HepG2 (cell line): Measurements from ENCODE around the gene PKD2L1. TPM values are rescaled to one million over a fixed set of nuclear protein-coding genes. Genes with fewer than 3 reads are reported as not detected.

ENCODE experiments used
- DNMT1 ChIP-seq: sonication (generic); formaldehyde crosslinking; IDR thresholded peaks from 2 replicates; pipeline ENCODE4 v1.5.1; 2020; ENCODE audit warnings: mild to moderate bottlenecking, missing genetic modification reagents
- GATAD1 ChIP-seq: IDR thresholded peaks from 2 replicates; pipeline ENCODE4 v1.6.1; 2016; ENCODE audit warnings: missing genetic modification reagents, missing compliant biosample characterization
- HOXD1 ChIP-seq: sonication (generic); formaldehyde crosslinking; IDR thresholded peaks from 2 replicates; pipeline ENCODE4 v1.5.0; 2020; ENCODE audit warnings: missing genetic modification reagents
- IRX3 ChIP-seq: sonication (generic); formaldehyde crosslinking; IDR thresholded peaks from 2 replicates; pipeline ENCODE4 v1.8.1; 2023; ENCODE audit warnings: mild to moderate bottlenecking, low read depth, missing genetic modification reagents, borderline replicate concordance
- NRL ChIP-seq: sonication (generic); formaldehyde crosslinking; IDR thresholded peaks from 2 replicates; pipeline ENCODE4 v1.5.0; 2020; ENCODE audit warnings: missing genetic modification reagents, mild to moderate bottlenecking, moderate library complexity, borderline replicate concordance
- PHF20 ChIP-seq: sonication (generic); formaldehyde crosslinking; IDR thresholded peaks from 2 replicates; pipeline ENCODE4 v1.5.0; 2020; ENCODE audit warnings: mild to moderate bottlenecking, missing genetic modification reagents
- POLR2AphosphoS5 ChIP-seq: IDR thresholded peaks from 2 replicates; pipeline ENCODE4 v1.6.1; 2012; ENCODE audit warnings: low read depth, low read length
- POLR2G ChIP-seq: fragments of 200-400 bp; formaldehyde crosslinking; IDR thresholded peaks from 2 replicates; pipeline ENCODE4 v1.6.1; 2018; ENCODE audit warnings: mild to moderate bottlenecking, low read depth, low read length, moderate library complexity
- PTBP1 ChIP-seq: fragments of 200-400 bp; formaldehyde crosslinking; IDR thresholded peaks from 2 replicates; pipeline ENCODE4 v1.6.1; 2018; ENCODE audit warnings: low read length, low read depth; ENCODE audit not compliant: poor library complexity, severe bottlenecking
- SAFB2 ChIP-seq: sonication (generic); formaldehyde crosslinking; IDR thresholded peaks from 2 replicates; pipeline ENCODE4 v1.5.1; 2020; ENCODE audit warnings: missing genetic modification reagents, low read depth, mild to moderate bottlenecking, borderline replicate concordance
- SALL1 ChIP-seq: sonication (generic); formaldehyde crosslinking; IDR thresholded peaks from 2 replicates; pipeline ENCODE4 v1.8.0; 2022; ENCODE audit warnings: mild to moderate bottlenecking, missing genetic modification reagents
- SETDB1 ChIP-seq: sonication (generic); formaldehyde crosslinking; IDR thresholded peaks from 2 replicates; pipeline ENCODE4 v1.5.1; 2020; ENCODE audit warnings: missing genetic modification reagents, mild to moderate bottlenecking, borderline replicate concordance
- SOX6 ChIP-seq, 2 experiments: fragments of 450-650 bp in 1 of 2; sonication (generic) in 1 of 2; formaldehyde crosslinking in 1 of 2; IDR thresholded peaks; 2 replicates each; pipeline versions ENCODE4 v1.4.0 to v1.6.1; 2017 to 2020; ENCODE audit warnings: antibody characterized with exemption in 1 of 2, mild to moderate bottlenecking in 1 of 2, missing genetic modification reagents in 1 of 2
- SP1 ChIP-seq, 2 experiments: fragments of 450-650 bp in 1 of 2; sonication (generic) in 1 of 2; formaldehyde crosslinking in 1 of 2; IDR thresholded peaks; 2 replicates each; pipeline versions ENCODE4 v1.4.0 to v1.6.1; 2016 to 2020; ENCODE audit warnings: missing genetic modification reagents in 1 of 2
- TARDBP ChIP-seq: sonication (generic); formaldehyde crosslinking; IDR thresholded peaks from 2 replicates; pipeline ENCODE4 v1.8.0; 2022; ENCODE audit warnings: mild to moderate bottlenecking, missing genetic modification reagents
- ZC3H4 ChIP-seq: sonication (generic); formaldehyde crosslinking; IDR thresholded peaks from 2 replicates; pipeline ENCODE4 v1.4.0; 2020; ENCODE audit warnings: missing genetic modification reagents, borderline replicate concordance
- ZNF432 ChIP-seq: sonication (generic); formaldehyde crosslinking; IDR thresholded peaks from 2 replicates; pipeline ENCODE4 v1.5.0; 2020; ENCODE audit warnings: missing genetic modification reagents, mild to moderate bottlenecking, borderline replicate concordance
- polyA plus RNA-seq, 8 experiments: library from polyadenylated mRNA; depleted of rRNA in 3 of 8; stranded (reverse) in 7 of 8; unstranded in 1 of 8; fragments of >200 nt; fragmentation: Illumina TruSeq in 4 of 8; extraction: Trizol in 4 of 8; gene quantifications; 2 replicates each; pipeline versions ENCODE4 v1.2.1 to v1.2.3, GENCODE V29; 2011 to 2016; ENCODE audit warnings: low read depth in 4 of 8, missing spikeins in 1 of 8, mixed read lengths in 1 of 8; ENCODE audit not compliant: insufficient read depth in 1 of 8
- total RNA-seq, 5 experiments: library from RNA; depleted of rRNA; stranded (reverse); fragments of >200 nt; fragmentation: Illumina TruSeq; extraction: Trizol; gene quantifications; 2 replicates each; pipeline ENCODE4 v1.2.3, GENCODE V29; 2016; ENCODE audit warnings: low read depth in 1 of 5
- TF ChIP-seq, protein P1 (sequence below): sonication (generic); formaldehyde crosslinking; IDR thresholded peaks from 2 replicates; pipeline ENCODE4 v1.4.0; 2020; ENCODE audit warnings: missing genetic modification reagents, borderline replicate concordance
- TF ChIP-seq, protein P2 (sequence below): sonication (generic); formaldehyde crosslinking; IDR thresholded peaks from 2 replicates; pipeline ENCODE4 v1.5.1; 2020; ENCODE audit warnings: missing genetic modification reagents, mild to moderate bottlenecking, borderline replicate concordance
- TF ChIP-seq, protein P3 (sequence below): sonication (generic); formaldehyde crosslinking; IDR thresholded peaks from 2 replicates; pipeline ENCODE4 v1.9.0; 2021; ENCODE audit warnings: missing genetic modification reagents, mild to moderate bottlenecking, borderline replicate concordance
- TF ChIP-seq, protein P4 (sequence below): sonication (generic); formaldehyde crosslinking; IDR thresholded peaks from 2 replicates; pipeline ENCODE4 v1.9.0; 2022; ENCODE audit warnings: low read depth, missing genetic modification reagents

PKD2L1 gene
- total and polyA plus RNA-seq, 2 of the 13 experiments (the other 11 are each of a cell fraction or from before 2014, with no cell fraction given) = 0.07 to 0.15 TPM

DNA sequence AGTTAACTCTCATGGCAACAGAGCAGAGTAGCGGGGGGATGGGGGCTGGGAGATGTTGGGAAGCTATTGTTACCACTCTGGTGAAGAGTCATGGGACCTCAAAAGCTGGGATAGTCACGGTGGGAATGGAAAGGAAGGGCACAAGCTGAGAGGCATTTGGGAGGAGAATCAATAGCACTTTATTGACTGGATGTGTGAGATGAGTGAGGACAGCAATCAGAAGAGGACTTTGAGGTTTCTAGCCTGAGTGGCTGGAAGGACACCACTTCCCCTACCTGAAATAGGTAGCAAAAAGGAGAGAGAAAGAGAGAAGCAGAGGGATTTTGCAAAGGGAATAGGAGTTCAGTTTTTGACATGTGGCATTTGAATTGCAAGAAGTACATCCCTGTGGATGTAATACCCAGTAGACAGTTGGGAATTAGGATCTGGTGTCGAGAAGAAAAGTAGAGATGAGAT, 44.2 kb upstream of the PKD2L1 start (continued):
- TF ChIP-seq, protein P1, sequence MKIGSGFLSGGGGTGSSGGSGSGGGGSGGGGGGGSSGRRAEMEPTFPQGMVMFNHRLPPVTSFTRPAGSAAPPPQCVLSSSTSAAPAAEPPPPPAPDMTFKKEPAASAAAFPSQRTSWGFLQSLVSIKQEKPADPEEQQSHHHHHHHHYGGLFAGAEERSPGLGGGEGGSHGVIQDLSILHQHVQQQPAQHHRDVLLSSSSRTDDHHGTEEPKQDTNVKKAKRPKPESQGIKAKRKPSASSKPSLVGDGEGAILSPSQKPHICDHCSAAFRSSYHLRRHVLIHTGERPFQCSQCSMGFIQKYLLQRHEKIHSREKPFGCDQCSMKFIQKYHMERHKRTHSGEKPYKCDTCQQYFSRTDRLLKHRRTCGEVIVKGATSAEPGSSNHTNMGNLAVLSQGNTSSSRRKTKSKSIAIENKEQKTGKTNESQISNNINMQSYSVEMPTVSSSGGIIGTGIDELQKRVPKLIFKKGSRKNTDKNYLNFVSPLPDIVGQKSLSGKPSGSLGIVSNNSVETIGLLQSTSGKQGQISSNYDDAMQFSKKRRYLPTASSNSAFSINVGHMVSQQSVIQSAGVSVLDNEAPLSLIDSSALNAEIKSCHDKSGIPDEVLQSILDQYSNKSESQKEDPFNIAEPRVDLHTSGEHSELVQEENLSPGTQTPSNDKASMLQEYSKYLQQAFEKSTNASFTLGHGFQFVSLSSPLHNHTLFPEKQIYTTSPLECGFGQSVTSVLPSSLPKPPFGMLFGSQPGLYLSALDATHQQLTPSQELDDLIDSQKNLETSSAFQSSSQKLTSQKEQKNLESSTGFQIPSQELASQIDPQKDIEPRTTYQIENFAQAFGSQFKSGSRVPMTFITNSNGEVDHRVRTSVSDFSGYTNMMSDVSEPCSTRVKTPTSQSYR (CRISPR knock-in tag) = peak; percentile 77; the same call in 1 of the 2 replicates
- TF ChIP-seq POLR2AphosphoS5 = no peak; the same call in 1 of the 2 replicates
- no peak for TF ChIP-seq PTBP1
- no peak for TF ChIP-seq IRX3 (CRISPR knock-in tag)
- TF ChIP-seq SP1 (IDR thresholded peaks at IDR 0.05) = no peak
- TF ChIP-seq SP1 (CRISPR knock-in tag; IDR thresholded peaks at IDR 0.05) = no peak
- TF ChIP-seq ZNF432 (CRISPR knock-in tag) = no peak
- TF ChIP-seq, protein P2, sequence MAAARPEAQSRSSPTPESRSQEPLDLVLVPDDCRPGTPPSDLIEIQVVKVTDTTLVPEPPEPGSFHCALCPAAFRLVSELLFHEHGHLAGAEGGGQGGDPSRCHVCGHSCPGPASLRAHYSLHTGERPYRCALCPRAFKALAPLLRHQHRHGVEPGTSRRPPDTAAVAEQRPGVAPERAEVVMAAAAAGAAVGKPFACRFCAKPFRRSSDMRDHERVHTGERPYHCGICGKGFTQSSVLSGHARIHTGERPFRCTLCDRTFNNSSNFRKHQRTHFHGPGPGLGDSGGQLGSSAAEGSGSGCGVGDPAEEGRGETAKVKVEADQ = no peak
- 0 out of 2 replicates have a peak, but pooled peaks have one; percentile 49 for TF ChIP-seq SAFB2 (CRISPR knock-in tag)
- TF ChIP-seq PHF20 (CRISPR knock-in tag) = no peak; the same call in 1 of the 2 replicates
- no peak for TF ChIP-seq SETDB1 (CRISPR knock-in tag)
- TF ChIP-seq, protein P3, sequence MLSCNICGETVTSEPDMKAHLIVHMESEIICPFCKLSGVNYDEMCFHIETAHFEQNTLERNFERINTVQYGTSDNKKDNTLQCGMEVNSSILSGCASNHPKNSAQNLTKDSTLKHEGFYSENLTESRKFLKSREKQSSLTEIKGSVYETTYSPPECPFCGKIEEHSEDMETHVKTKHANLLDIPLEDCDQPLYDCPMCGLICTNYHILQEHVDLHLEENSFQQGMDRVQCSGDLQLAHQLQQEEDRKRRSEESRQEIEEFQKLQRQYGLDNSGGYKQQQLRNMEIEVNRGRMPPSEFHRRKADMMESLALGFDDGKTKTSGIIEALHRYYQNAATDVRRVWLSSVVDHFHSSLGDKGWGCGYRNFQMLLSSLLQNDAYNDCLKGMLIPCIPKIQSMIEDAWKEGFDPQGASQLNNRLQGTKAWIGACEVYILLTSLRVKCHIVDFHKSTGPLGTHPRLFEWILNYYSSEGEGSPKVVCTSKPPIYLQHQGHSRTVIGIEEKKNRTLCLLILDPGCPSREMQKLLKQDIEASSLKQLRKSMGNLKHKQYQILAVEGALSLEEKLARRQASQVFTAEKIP (CRISPR knock-in tag) = no peak
- TF ChIP-seq, protein P4, sequence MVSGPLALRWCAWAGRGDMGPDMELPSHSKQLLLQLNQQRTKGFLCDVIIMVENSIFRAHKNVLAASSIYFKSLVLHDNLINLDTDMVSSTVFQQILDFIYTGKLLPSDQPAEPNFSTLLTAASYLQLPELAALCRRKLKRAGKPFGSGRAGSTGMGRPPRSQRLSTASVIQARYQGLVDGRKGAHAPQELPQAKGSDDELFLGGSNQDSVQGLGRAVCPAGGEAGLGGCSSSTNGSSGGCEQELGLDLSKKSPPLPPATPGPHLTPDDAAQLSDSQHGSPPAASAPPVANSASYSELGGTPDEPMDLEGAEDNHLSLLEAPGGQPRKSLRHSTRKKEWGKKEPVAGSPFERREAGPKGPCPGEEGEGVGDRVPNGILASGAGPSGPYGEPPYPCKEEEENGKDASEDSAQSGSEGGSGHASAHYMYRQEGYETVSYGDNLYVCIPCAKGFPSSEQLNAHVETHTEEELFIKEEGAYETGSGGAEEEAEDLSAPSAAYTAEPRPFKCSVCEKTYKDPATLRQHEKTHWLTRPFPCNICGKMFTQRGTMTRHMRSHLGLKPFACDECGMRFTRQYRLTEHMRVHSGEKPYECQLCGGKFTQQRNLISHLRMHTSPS (CRISPR knock-in tag) = no peak
- TF ChIP-seq SOX6 (IDR thresholded peaks at IDR 0.05) = no peak
- peak; percentile 8; the same call in 1 of the 2 replicates for TF ChIP-seq SOX6 (CRISPR knock-in tag; IDR thresholded peaks at IDR 0.05)
- no peak for TF ChIP-seq SALL1 (CRISPR knock-in tag)
- TF ChIP-seq POLR2G = peak; percentile 29
- TF ChIP-seq TARDBP (CRISPR knock-in tag) = no peak
- 0 out of 2 replicates have a peak, but pooled peaks have one; percentile 12 for TF ChIP-seq HOXD1 (CRISPR knock-in tag)
- TF ChIP-seq GATAD1 (CRISPR knock-in tag) = peak; percentile 16; the same call in 1 of the 2 replicates
- no peak for TF ChIP-seq NRL
- TF ChIP-seq DNMT1 = no peak
- TF ChIP-seq ZC3H4 (CRISPR knock-in tag) = peak; percentile 54
